GM23248 (cell line): Measurements from ENCODE around the gene SYNE3. TPM values are rescaled to one million over a fixed set of nuclear protein-coding genes. Genes with fewer than 3 reads are reported as not detected.

ENCODE experiments used
- DNase-seq: peaks from one replicate; pipeline ENCODE4 v3.0.0-alpha.2; 2015
- H2AFZ ChIP-seq: fragments of 200-600 bp; sonication (generic); 2 replicates; pipeline ENCODE4 v1.6.1; 2016; ENCODE audit warnings: antibody characterized with exemption
- H3F3A ChIP-seq: fragments of 200-600 bp; sonication (generic); 2 replicates; pipeline ENCODE4 v1.6.1; 2016; ENCODE audit warnings: mild to moderate bottlenecking, antibody characterized with exemption, mixed run types; ENCODE audit not compliant: insufficient read depth
- H3K27ac ChIP-seq: fragments of 200-600 bp; sonication (generic); 2 replicates; pipeline ENCODE4 v1.5.1; 2016; ENCODE audit warnings: mild to moderate bottlenecking
- H3K27me3 ChIP-seq: fragments of 200-600 bp; sonication (generic); replicated peaks from 2 replicates; pipeline ENCODE4 v1.6.1; 2016; ENCODE audit warnings: mild to moderate bottlenecking; ENCODE audit not compliant: insufficient read depth
- H3K36me3 ChIP-seq: fragments of 200-600 bp; sonication (generic); 2 replicates; pipeline ENCODE4 v1.6.1; 2016; ENCODE audit warnings: low read depth, mild to moderate bottlenecking
- H3K4me1 ChIP-seq: fragments of 200-600 bp; sonication (generic); 2 replicates; pipeline ENCODE4 v1.6.1; 2016; ENCODE audit warnings: mild to moderate bottlenecking; ENCODE audit not compliant: insufficient read depth
- H3K4me2 ChIP-seq: fragments of 200-600 bp; sonication (generic); one replicate; pipeline ENCODE4 v1.6.1; 2016; ENCODE audit warnings: mild to moderate bottlenecking; ENCODE audit not compliant: unreplicated experiment
- H3K4me3 ChIP-seq: fragments of 200-600 bp; sonication (generic); 2 replicates; pipeline ENCODE4 v1.5.1; 2016; ENCODE audit warnings: mild to moderate bottlenecking
- H3K79me2 ChIP-seq: fragments of 200-600 bp; sonication (generic); 2 replicates; pipeline ENCODE4 v1.6.1; 2016; ENCODE audit warnings: mild to moderate bottlenecking; ENCODE audit not compliant: insufficient read depth
- H3K9ac ChIP-seq: fragments of 200-600 bp; sonication (generic); 2 replicates; pipeline ENCODE4 v1.6.1; 2016; ENCODE audit warnings: mild to moderate bottlenecking
- H3K9me2 ChIP-seq: fragments of 200-600 bp; sonication (generic); 2 replicates; pipeline ENCODE4 v1.6.1; 2016; ENCODE audit warnings: mixed run types, mild to moderate bottlenecking, moderate library complexity; ENCODE audit not compliant: insufficient read depth
- H3K9me3 ChIP-seq: fragments of 200-600 bp; sonication (generic); one replicate; pipeline ENCODE4 v1.6.1; 2017; ENCODE audit warnings: low read depth
- H4K20me1 ChIP-seq: fragments of 200-600 bp; sonication (generic); 2 replicates; pipeline ENCODE4 v1.6.0; 2016; ENCODE audit not compliant: insufficient read depth
- EZH2 ChIP-seq: fragments of 200-600 bp; sonication (generic); IDR thresholded peaks from 2 replicates; pipeline ENCODE4 v1.6.1; 2018; ENCODE audit warnings: antibody characterized with exemption, mild to moderate bottlenecking; ENCODE audit not compliant: insufficient read depth, poor library complexity, severe bottlenecking
- EZH2phosphoT487 ChIP-seq: fragments of 200-600 bp; sonication (generic); IDR thresholded peaks from 2 replicates; pipeline ENCODE4 v1.6.1; 2018; ENCODE audit warnings: antibody characterized with exemption, moderate library complexity, mild to moderate bottlenecking, low read depth; ENCODE audit not compliant: insufficient read depth
- WGBS, 2 experiments: methylation state at CpG; one replicate each; pipeline ENCODE4 v1.1.6; 2015 to 2017; ENCODE audit warnings: low lambda C conversion rate in 2 of 2, low coverage in 1 of 2; ENCODE audit errors: missing lambda C conversion rate in 2 of 2; 5-methylcytosine and 5-hydroxymethylcytosine counted together
- in situ Hi-C: fragments of 300-500 bp; cut with MboI; formaldehyde crosslinking; loops from 2 replicates; pipeline ENCODE4 v1.15.0; 2020
- polyA plus RNA-seq: library from polyadenylated mRNA; unstranded; fragments of >200 nt; fragmentation: Nextera tagmentation; extraction: Ambion mirVana; gene quantifications from 2 replicates; pipeline ENCODE4 v1.2.1, GENCODE V29; 2016
- total RNA-seq: library from RNA; depleted of rRNA; stranded (reverse); fragments of >200 nt; shearing (Covaris generic); gene quantifications from 2 replicates; pipeline ENCODE4 v1.2.3, GENCODE V29; 2014

Gene SYNE3
- total and polyA plus RNA-seq, 2 experiments from 2014 or later: 1.2 to 4.8 TPM

GRCh38 chr14:95478309-95478708 lies 38.1 kb downstream of the SYNE3 start:
- Histone ChIP-seq H3K9me2 (no peaks in the 10 kb centered on the region), H3K4me2 (no peak overlapping the region), H3K36me3 (no peaks in the 10 kb centered on the region), H3K27me3 (no peaks in the 10 kb centered on the region), H3K4me1 (peaks cover 22% of the 10 kb centered on the region), H4K20me1 (no peaks in the 10 kb centered on the region), H3K27ac (no peak overlapping the region), H3K9me3 (no peaks in the 10 kb centered on the region), H2AFZ (no peak overlapping the region), H3K4me3 (no peak overlapping the region), H3K79me2 (no peaks in the 10 kb centered on the region), H3F3A (peaks cover 12% of the 10 kb centered on the region), H3K9ac (no peak overlapping the region)
- 86 to 88% methylated on average over 6 of the region's 6 CpGs for WGBS, 2 experiments
- TF ChIP-seq EZH2 (no peak), EZH2phosphoT487 (no peak)
- no peak for DNase-seq
- in situ Hi-C loops: no loop called here

DNA sequence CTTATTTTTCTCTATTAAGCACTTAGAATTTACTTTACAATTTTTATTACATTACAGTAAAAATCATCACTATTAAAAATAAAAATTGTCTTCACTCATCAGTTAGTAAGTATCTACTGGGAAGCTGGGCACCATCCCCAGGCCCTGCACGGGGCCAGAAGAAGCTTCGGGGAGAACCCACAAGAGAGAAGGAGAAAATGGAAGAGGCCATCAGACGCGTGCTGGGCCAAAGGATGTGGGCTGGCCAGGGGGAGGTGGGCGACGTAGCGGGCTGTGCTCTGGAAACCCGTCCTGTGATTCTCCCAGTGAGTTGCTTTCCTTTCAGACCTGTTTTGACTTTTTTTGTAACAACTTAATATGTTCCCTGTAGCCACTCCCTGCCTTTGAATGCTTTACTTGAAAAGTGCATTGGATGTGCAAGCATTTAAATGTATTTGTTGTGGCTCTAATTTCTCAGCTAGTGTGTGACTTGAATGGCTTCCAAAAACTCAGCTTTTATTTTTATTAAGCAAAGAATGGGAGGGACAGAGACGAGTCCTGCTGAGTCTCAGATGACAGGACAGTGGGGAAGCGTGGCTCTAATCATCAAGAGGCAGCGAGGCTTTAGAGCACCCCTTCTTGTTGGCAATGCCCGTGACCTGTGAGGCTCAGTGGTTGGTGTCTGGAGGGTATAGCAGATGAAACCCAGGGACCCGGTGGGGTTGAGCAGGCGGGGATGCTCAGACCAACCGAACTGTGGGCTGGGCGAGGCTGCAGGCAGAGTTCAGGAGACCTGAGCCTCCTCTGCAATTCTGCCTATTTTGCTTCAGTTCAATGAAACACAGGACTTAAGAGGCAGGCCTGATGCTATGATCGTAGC lies 38.8 kb downstream of the SYNE3 start:
- TF ChIP-seq EZH2: no peak
- TF ChIP-seq EZH2phosphoT487: no peak
- H3K79me2 ChIP-seq: no peaks in the 10 kb centered on the region

GRCh38 chr14:95476747-95477146 lies 39.7 kb downstream of the SYNE3 start:
- in situ Hi-C loops: no loop called here
- 93 to 100% methylated on average over 1 of the region's 1 CpG for WGBS, 2 experiments

More for the DNA sequence above, 38.8 kb downstream of the SYNE3 start:
- peaks cover 16% of the 10 kb centered on the region for H3K4me1 ChIP-seq
- H2AFZ ChIP-seq: no peak overlapping the region
- no peak overlapping the region for H3K4me3 ChIP-seq
- no peaks in the 10 kb centered on the region for H3K9me3 ChIP-seq
- H3K9ac ChIP-seq: no peak overlapping the region
- no peaks in the 10 kb centered on the region for H4K20me1 ChIP-seq
- no peak overlapping the region for H3K27ac ChIP-seq
- H3K36me3 ChIP-seq: no peaks in the 10 kb centered on the region
- H3K9me2 ChIP-seq: no peaks in the 10 kb centered on the region
- H3K27me3 ChIP-seq: no peaks in the 10 kb centered on the region
- H3F3A ChIP-seq: peaks cover 12% of the 10 kb centered on the region
- no peak for DNase-seq
- in situ Hi-C loops: no loop called here
- H3K4me2 ChIP-seq: no peak overlapping the region
- WGBS, 2 experiments: 63% methylated on average over 17 of the region's 17 CpGs

GRCh38 chr14:95475540-95476240 lies 40.8 kb downstream of the SYNE3 start:
- WGBS, 2 experiments: 94 to 95% methylated on average over 18 to 19 of the region's 19 CpGs
- Histone ChIP-seq H3K4me1 (peaks cover 19% of the 10 kb centered on the region), H3K9me3 (no peaks in the 10 kb centered on the region)

More at GRCh38 chr14:95476747-95477146, 39.7 kb downstream of the SYNE3 start:
- Histone ChIP-seq H3F3A (peaks cover 12% of the 10 kb centered on the region), H2AFZ (no peak overlapping the region), H3K4me3 (no peak overlapping the region), H3K27me3 (no peaks in the 10 kb centered on the region), H4K20me1 (no peaks in the 10 kb centered on the region), H3K4me2 (no peak overlapping the region), H3K4me1 (peaks cover 15% of the 10 kb centered on the region), H3K36me3 (no peaks in the 10 kb centered on the region), H3K79me2 (no peaks in the 10 kb centered on the region), H3K9me3 (no peaks in the 10 kb centered on the region), H3K9ac (no peak overlapping the region), H3K9me2 (no peaks in the 10 kb centered on the region), H3K27ac (no peak overlapping the region)
- no peak for DNase-seq
- no peak for TF ChIP-seq EZH2phosphoT487
- TF ChIP-seq EZH2: no peak

More at GRCh38 chr14:95475540-95476240, 40.8 kb downstream of the SYNE3 start:
- peaks cover 7% of the 10 kb centered on the region for H3F3A ChIP-seq
- in situ Hi-C loops: no loop called here
- H3K79me2 ChIP-seq: no peaks in the 10 kb centered on the region
- TF ChIP-seq EZH2 (no peak), EZH2phosphoT487 (no peak)
- H3K36me3 ChIP-seq: no peaks in the 10 kb centered on the region
- no peak overlapping the region for H3K4me3 ChIP-seq
- H3K9me2 ChIP-seq: no peaks in the 10 kb centered on the region
- H3K4me2 ChIP-seq: no peak overlapping the region
- no peak overlapping the region for H3K9ac ChIP-seq
- no peak overlapping the region for H3K27ac ChIP-seq
- H3K27me3 ChIP-seq: no peaks in the 10 kb centered on the region
- DNase-seq: no peak
- no peaks in the 10 kb centered on the region for H4K20me1 ChIP-seq
- no peak overlapping the region for H2AFZ ChIP-seq
